Heart right ventricle (tissue), 16 donors: ENCODE results near the gene KATNAL1. TPM values are rescaled to one million over a fixed set of nuclear protein-coding genes. Genes with fewer than 3 reads are reported as not detected.

ENCODE experiments used
- ATAC-seq, 8 donors: fragments of 200-7000 bp; cut with Tn5 transposase; one replicate each; pipeline ENCODE4 v1.9.1; 2020; ENCODE audit warnings: mild to moderate bottlenecking in 8 of 8, moderate library complexity in 8 of 8, moderate number of reproducible peaks in 1 of 8
- DNase-seq, 2 donors: peaks; one replicate each; pipeline ENCODE4 v3.0.0-alpha.2; 2020
- H3K27ac ChIP-seq, 10 donors: fragments of 200-600 bp; sonication (generic) in 2 of 10; one replicate each; pipeline versions ENCODE4 v1.5.0 to v1.8.0; 2020 to 2022; ENCODE audit warnings: mild to moderate bottlenecking in 3 of 10
- H3K27me3 ChIP-seq, 7 donors: fragments of 200-600 bp; one replicate each; pipeline ENCODE4 v1.8.0; 2021 to 2022; ENCODE audit warnings: mild to moderate bottlenecking in 2 of 7
- H3K36me3 ChIP-seq, 9 donors: fragments of 200-600 bp; sonication (generic) in 1 of 9; one replicate each; pipeline versions ENCODE4 v1.5.0 to v1.8.0; 2020 to 2022; ENCODE audit warnings: mild to moderate bottlenecking in 2 of 9
- H3K4me1 ChIP-seq, 9 donors: fragments of 200-600 bp; sonication (generic) in 1 of 9; one replicate each; pipeline versions ENCODE4 v1.5.0 to v1.8.0; 2020 to 2022; ENCODE audit warnings: mild to moderate bottlenecking in 4 of 9
- H3K4me3 ChIP-seq, 10 donors: fragments of 200-600 bp; sonication (generic) in 2 of 10; one replicate each; pipeline versions ENCODE4 v1.5.0 to v1.8.0; 2020 to 2022; ENCODE audit warnings: mild to moderate bottlenecking in 7 of 10, moderate library complexity in 2 of 10
- H3K9me3 ChIP-seq, 11 donors: fragments of 200-600 bp in 10 of 11; sonication (generic) in 2 of 11; one replicate each; pipeline versions ENCODE4 v1.5.0 to v1.8.0; 2013 to 2022; ENCODE audit warnings: mild to moderate bottlenecking in 2 of 11, control low read depth in 1 of 11, moderate library complexity in 1 of 11
- CTCF ChIP-seq, 9 donors: fragments of 200-600 bp; sonication (generic) in 2 of 9; IDR thresholded peaks; one replicate each; pipeline versions ENCODE4 v1.5.0 to v1.8.0; 2021 to 2022; ENCODE audit warnings: antibody characterized with exemption in 9 of 9, mild to moderate bottlenecking in 5 of 9, moderate library complexity in 1 of 9
- WGBS, 2 donors: extraction: QIAGEN DNeasy Blood & Tissue Kit; methylation state at CpG; one replicate each; pipeline ENCODE4 v1.1.7; 2013; ENCODE audit warnings: inconsistent platforms in 1 of 2; 5-methylcytosine and 5-hydroxymethylcytosine counted together
- intact Hi-C, 10 donors: fragments of 100-400 bp; cut with DNase I; formaldehyde crosslinking; loops; one replicate each; pipeline versions ENCODE4 v1.11.1 to v1.14.2; 2022
- polyA plus RNA-seq, 2 donors: library from polyadenylated mRNA; stranded (reverse); fragments of 200-250 nt; gene quantifications; one replicate each; pipeline ENCODE4 v1.2.3, GENCODE V29; 2013
- total RNA-seq, 10 donors: library from RNA; stranded (reverse); fragmentation: NEBNext Ultra II Directional in 3 of 10; extraction: Animal tissue kit (Norgen Biotek cat#: 25700) in 3 of 10; gene quantifications; one replicate each; pipeline versions ENCODE4 v1.2.1 to v1.2.4, GENCODE V29; 2021 to 2023
- donor health status: Arrhythmogenic right ventricular cardiomyopathy.
- donor health status: ischemic (EF 13 %, LVEDD 7.1; RV severe dilation, severe dysfunction).
- donor health status: healthy with polysubstance abuse.
- donor health status: DM: no; HTN: yes; CAD: no.
- donor health status: DM: no; HTN: no; CAD: no.
- donor health status: ischemic (EF 25% LVEDD 6.9; RV normal size, moderate dysfunction).
- donor health status: ischemic (EF 25% LVEDD 5.7; RV mildly dilated, moderate dysfunction).
- donor health status: healthy.
- donor health status: DM: yes; HTN: yes; CAD: no.
- donor health status: Ischemic cardiomyopathy.
- donor health status: ischemic (EF 35%, LVEDD 5.7; RV mildly dilated, moderate dysfunction).
- donor health status: nonischemic (EF 11% LVEDD 7.7; RV severe dilation, severe dysfunction).
- donor health status: DM: yes; HTN: yes; CAD: no.
- donor health status: PGD.
- donor health status: ischemic (EF 29% LVEDD 5.4; RV normal size, mild dysfunction).
- donor health status: nonischemic (EF 23%, LVEDD 6.1; RV moderate dilation, normal function).

KATNAL1 gene
- total and polyA plus RNA-seq, 12 donors, result 5.1 to 61.9 (median 51.9) TPM

GRCh38 chr13:30346789-30347167, 39.4 kb upstream of the KATNAL1 start:
- TF ChIP-seq CTCF (IDR thresholded peaks at IDR 0.05), result no peak
- no peak for DNase-seq
- Histone ChIP-seq H3K4me1 (peaks cover 0 to 29% (median 10%) of the 10 kb centered on the region in 9 donors), H3K9me3 (peaks cover 0 to 2% (median 0%) of the 10 kb centered on the region in 11 donors), H3K27ac (no peak overlapping the region), H3K36me3 (no peaks in the 10 kb centered on the region), H3K4me3 (no peak overlapping the region), H3K27me3 (no peaks in the 10 kb centered on the region)
- intact Hi-C loops, result no loop called here
- ATAC-seq, result no peak
- 85 to 88% methylated on average over 4 of the region's 4 CpGs for WGBS, 2 donors

GRCh38 chr13:30346153-30346788, 38.9 kb upstream of the KATNAL1 start:
- intact Hi-C loops, result no loop called here
- no peak for TF ChIP-seq CTCF (IDR thresholded peaks at IDR 0.05)
- H3K36me3 ChIP-seq, result no peaks in the 10 kb centered on the region
- DNase-seq, result no peak
- no peaks in the 10 kb centered on the region for H3K9me3 ChIP-seq
- no peak overlapping the region for H3K27ac ChIP-seq
- ATAC-seq, result no peak
- 90 to 91% methylated on average over 5 of the region's 5 CpGs for WGBS, 2 donors
- H3K4me3 ChIP-seq, result no peak overlapping the region
- H3K27me3 ChIP-seq, result no peaks in the 10 kb centered on the region
- H3K4me1 ChIP-seq, result peaks cover under 1 to 34% (median 14%) of the 10 kb centered on the region in 9 donors

- no peak for TF ChIP-seq CTCF (IDR thresholded peaks at IDR 0.05)
- no peak for ATAC-seq
- peaks cover 2 to 41% (median 21%) of the 10 kb centered on the region in 9 donors for H3K4me1 ChIP-seq
- no peak overlapping the region for H3K4me3 ChIP-seq
- DNase-seq, result no peak
- no peak overlapping the region for H3K27ac ChIP-seq
- no peaks in the 10 kb centered on the region for H3K9me3 ChIP-seq
- H3K36me3 ChIP-seq, result no peaks in the 10 kb centered on the region
- intact Hi-C loops, result no loop called here
- WGBS, 2 donors, result 95 to 97% methylated on average over 1 of the region's 1 CpG
- no peaks in the 10 kb centered on the region for H3K27me3 ChIP-seq
Observed at GRCh38 chr13:30345426-30346100, 38.2 kb upstream of the KATNAL1 start.

- no peaks in the 10 kb centered on the region for H3K36me3 ChIP-seq
- H3K4me3 ChIP-seq, result no peak overlapping the region
- H3K27ac ChIP-seq, result peak overlapping the region; percentile 10 to 89 (median 77)
- no peaks in the 10 kb centered on the region for H3K27me3 ChIP-seq
- TF ChIP-seq CTCF (IDR thresholded peaks at IDR 0.05), result no peak
- H3K4me1 ChIP-seq, result peaks cover 2 to 46% (median 32%) of the 10 kb centered on the region in 9 donors
- intact Hi-C loops, result loop anchor here in 2 of 10 donors (2.0 to 5.0 kb wide), 3 partner anchors 35 to 85 kb away; partner anchors contain the start of gene KATNAL1 (in 1 of the 2)
- no peaks in the 10 kb centered on the region for H3K9me3 ChIP-seq
- ATAC-seq, result peak; percentile 84 to 93 (median 88)
- DNase-seq, result peak; percentile 81
- 41% methylated on average over 9 of the region's 9 CpGs for WGBS, 2 donors
Observed at GRCh38 chr13:30341815-30342570, 34.6 kb upstream of the KATNAL1 start.
